WTC11 (cell line): ENCODE measurements around the gene PUM1. TPM values are rescaled to one million over a fixed set of nuclear protein-coding genes. Genes with fewer than 3 reads are reported as not detected.

Source experiments
- ATAC-seq: fragments of 200-7000 bp; cut with Tn5 transposase; 2 replicates; pipeline ENCODE4 v1.10.0; 2021; ENCODE audit warnings: mild to moderate bottlenecking, moderate library complexity
- CTCF ChIA-PET: fragments of 300-600 bp; sonication (Branson Sonifier 250); formaldehyde crosslinking; loops from one replicate; lab custom pipeline; 2021; ENCODE audit warnings: antibody characterized with exemption; lab: Charles Lee
- POLR2A ChIA-PET: fragments of 350-600 bp; sonication (Branson Sonifier 250); formaldehyde crosslinking; loops from one replicate; lab custom pipeline; 2021; ENCODE audit warnings: antibody characterized with exemption; lab: Charles Lee
- DNase-seq: peaks from one replicate; pipeline ENCODE4 v3.0.0; 2021; ENCODE audit warnings: low spot score
- H3K27ac Mint-ChIP-seq: 2 replicates; pipeline ENCODE4 v1.8.0; 2021; ENCODE audit warnings: mixed read lengths
- H3K27me3 Mint-ChIP-seq: 2 replicates; pipeline ENCODE4 v1.8.0; 2021; ENCODE audit warnings: low read depth, mild to moderate bottlenecking, moderate library complexity, mixed read lengths
- H3K36me3 Mint-ChIP-seq: 2 replicates; pipeline ENCODE4 v1.8.0; 2021; ENCODE audit warnings: mixed read lengths
- H3K4me1 Mint-ChIP-seq: 2 replicates; pipeline ENCODE4 v1.8.0; 2022; ENCODE audit warnings: mixed read lengths
- H3K4me3 Mint-ChIP-seq: 2 replicates; pipeline ENCODE4 v1.8.0; 2021; ENCODE audit warnings: mild to moderate bottlenecking, moderate library complexity, mixed read lengths
- H3K9me3 Mint-ChIP-seq: 2 replicates; pipeline ENCODE4 v1.8.0; 2021; ENCODE audit warnings: mixed read lengths
- CDX4 ChIP-seq: fragments of 250-450 bp; sonication (Bioruptor Pico); IDR thresholded peaks from 2 replicates; pipeline ENCODE4 v1.9.0; 2021; ENCODE audit warnings: moderate library complexity, mild to moderate bottlenecking, inconsistent platforms, borderline replicate concordance
- CREB1 ChIP-seq: sonication (generic); formaldehyde crosslinking; IDR thresholded peaks from 2 replicates; pipeline ENCODE4 v1.8.0; 2023; ENCODE audit warnings: mild to moderate bottlenecking, missing genetic modification reagents
- E2F5 ChIP-seq: sonication (generic); formaldehyde crosslinking; IDR thresholded peaks from 2 replicates; pipeline ENCODE4 v1.8.1; 2022; ENCODE audit warnings: mild to moderate bottlenecking, moderate library complexity, missing genetic modification reagents
- EMX1 ChIP-seq: fragments of 250-450 bp; sonication (Bioruptor Pico); IDR thresholded peaks from 2 replicates; pipeline ENCODE4 v1.8.0; 2021; ENCODE audit warnings: mild to moderate bottlenecking
- ESRRA ChIP-seq: sonication (generic); formaldehyde crosslinking; IDR thresholded peaks from 2 replicates; pipeline ENCODE4 v1.8.1; 2022; ENCODE audit warnings: mild to moderate bottlenecking, missing genetic modification reagents, borderline replicate concordance
- FOXP4 ChIP-seq: sonication (generic); formaldehyde crosslinking; IDR thresholded peaks from 2 replicates; pipeline ENCODE4 v1.8.0; 2022; ENCODE audit warnings: mild to moderate bottlenecking, missing genetic modification reagents
- IRF1 ChIP-seq: sonication (generic); formaldehyde crosslinking; IDR thresholded peaks from 2 replicates; pipeline ENCODE4 v1.8.0; 2023; ENCODE audit warnings: missing genetic modification reagents
- JAZF1 ChIP-seq: fragments of 250-450 bp; sonication (Bioruptor Pico); IDR thresholded peaks from 2 replicates; pipeline ENCODE4 v1.9.0; 2021; ENCODE audit warnings: moderate library complexity, mild to moderate bottlenecking, inconsistent platforms
- KAT7 ChIP-seq: sonication (generic); formaldehyde crosslinking; IDR thresholded peaks from 2 replicates; pipeline ENCODE4 v1.8.1; 2023; ENCODE audit warnings: missing genetic modification reagents, mild to moderate bottlenecking, borderline replicate concordance
- NFE2L1 ChIP-seq: sonication (generic); formaldehyde crosslinking; IDR thresholded peaks from 2 replicates; pipeline ENCODE4 v1.8.1; 2023; ENCODE audit warnings: missing genetic modification reagents
- NR2C2 ChIP-seq: sonication (generic); formaldehyde crosslinking; IDR thresholded peaks from 2 replicates; pipeline ENCODE4 v1.8.0; 2022; ENCODE audit warnings: mild to moderate bottlenecking, missing genetic modification reagents
- OVOL2 ChIP-seq: fragments of 250-450 bp; sonication (Bioruptor Pico); IDR thresholded peaks from 2 replicates; pipeline ENCODE4 v1.9.0; 2021; ENCODE audit warnings: mild to moderate bottlenecking, borderline replicate concordance
- SP1 ChIP-seq: sonication (generic); formaldehyde crosslinking; conservative IDR thresholded peaks from 2 replicates; pipeline ENCODE4 v1.8.1; 2022; ENCODE audit warnings: missing genetic modification reagents
- ZMAT4 ChIP-seq: fragments of 250-450 bp; sonication (Bioruptor Pico); IDR thresholded peaks from 2 replicates; pipeline ENCODE4 v1.9.0; 2021; ENCODE audit warnings: mild to moderate bottlenecking
- total RNA-seq: library from RNA; stranded (reverse); gene quantifications from 3 replicates; pipeline ENCODE4 v1.2.3, GENCODE V29; 2021
- TF ChIP-seq, protein P1 (sequence below): sonication (generic); formaldehyde crosslinking; IDR thresholded peaks from 2 replicates; pipeline ENCODE4 v1.8.0; 2022; ENCODE audit warnings: mild to moderate bottlenecking, missing genetic modification reagents
- TF ChIP-seq, protein P2 (sequence below): sonication (generic); formaldehyde crosslinking; conservative IDR thresholded peaks from 2 replicates; pipeline ENCODE4 v1.8.1; 2022; ENCODE audit warnings: mild to moderate bottlenecking, missing genetic modification reagents

The PUM1 gene
- total RNA-seq, 1 experiment from 2014 or later: 147 TPM

- TF ChIP-seq SP1 (CRISPR knock-in tag): 0 out of 2 replicates have a peak, but pooled peaks have one; percentile 16
- peak; percentile 87; the same call in 1 of the 2 replicates for TF ChIP-seq E2F5 (CRISPR knock-in tag)
- TF ChIP-seq FOXP4 (CRISPR knock-in tag): peak; percentile 68; the same call in 1 of the 2 replicates
- no peak for TF ChIP-seq JAZF1 (CRISPR knock-in tag)
- TF ChIP-seq NFE2L1 (CRISPR knock-in tag): no peak
- no peak for TF ChIP-seq EMX1 (CRISPR knock-in tag)
- TF ChIP-seq, protein P1, sequence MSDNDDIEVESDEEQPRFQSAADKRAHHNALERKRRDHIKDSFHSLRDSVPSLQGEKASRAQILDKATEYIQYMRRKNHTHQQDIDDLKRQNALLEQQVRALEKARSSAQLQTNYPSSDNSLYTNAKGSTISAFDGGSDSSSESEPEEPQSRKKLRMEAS (CRISPR knock-in tag): peak; percentile 84
- TF ChIP-seq OVOL2 (CRISPR knock-in tag): no peak; the same call in 1 of the 2 replicates
- TF ChIP-seq KAT7 (CRISPR knock-in tag): peak; percentile 83; the same call in 1 of the 2 replicates
- TF ChIP-seq ESRRA (CRISPR knock-in tag): peak; percentile 58; the same call in 1 of the 2 replicates
- TF ChIP-seq NR2C2: 0 out of 2 replicates have a peak, but pooled peaks have one; percentile 9
- TF ChIP-seq ZMAT4 (CRISPR knock-in tag): peak; percentile 49; the same call in 1 of the 2 replicates
These were observed at the start of gene PUM1 (continued) for GRCh38 chr1:31065310-31066217.

DNA sequence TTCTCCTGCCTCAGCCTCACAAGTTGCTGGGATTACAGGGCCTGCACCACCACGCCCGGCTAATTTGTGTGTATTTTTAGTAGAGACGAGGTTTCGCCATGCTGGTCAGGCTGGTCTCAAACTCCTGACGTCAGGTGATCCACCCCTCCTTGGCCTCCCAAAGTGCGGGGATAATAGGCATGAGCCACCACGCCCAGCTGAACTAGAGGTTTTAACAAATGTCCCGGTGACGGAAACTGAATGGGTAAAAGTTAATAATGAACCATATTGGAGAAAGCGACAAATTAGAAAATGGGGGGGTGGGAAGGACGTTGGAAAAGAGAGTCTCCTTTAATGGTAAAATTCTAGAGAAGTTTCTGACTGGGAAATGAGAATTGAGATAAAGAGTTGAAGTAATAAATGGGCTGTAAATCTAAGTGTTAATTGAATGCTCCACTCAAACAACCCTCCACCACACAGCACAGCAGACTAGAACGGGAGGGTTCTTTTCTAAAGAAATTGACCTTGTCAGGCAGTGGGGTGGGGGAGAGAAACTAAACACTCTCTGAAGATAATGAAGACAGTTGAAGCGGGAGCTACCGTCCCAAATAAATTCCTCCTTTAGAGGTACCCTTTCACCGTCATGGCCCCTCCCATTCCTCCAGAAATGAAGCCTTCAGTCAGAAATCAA lies 46.9 kb upstream of the PUM1 start:
- H3K4me3 Mint-ChIP-seq: no peak overlapping the region

More for the DNA sequence above, 46.9 kb upstream of the PUM1 start:
- no peaks in the 10 kb centered on the region for H3K36me3 Mint-ChIP-seq
- CTCF ChIA-PET: interaction anchor here (1.0 kb wide), 1 partner anchor 36 kb away, joined by 4 read pairs; no protein-coding TSS in a partner anchor
- ATAC-seq: no peak
- no peaks in the 10 kb centered on the region for H3K9me3 Mint-ChIP-seq
- peaks cover 11% of the 10 kb centered on the region for H3K4me1 Mint-ChIP-seq
- H3K27me3 Mint-ChIP-seq: no peaks in the 10 kb centered on the region
- H3K27ac Mint-ChIP-seq: peak overlapping the region; percentile 55; the same call in 1 of the 2 replicates
- TF ChIP-seq, protein P2, sequence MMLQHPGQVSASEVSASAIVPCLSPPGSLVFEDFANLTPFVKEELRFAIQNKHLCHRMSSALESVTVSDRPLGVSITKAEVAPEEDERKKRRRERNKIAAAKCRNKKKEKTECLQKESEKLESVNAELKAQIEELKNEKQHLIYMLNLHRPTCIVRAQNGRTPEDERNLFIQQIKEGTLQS: no peak
- TF ChIP-seq OVOL2 (CRISPR knock-in tag) (no peak), IRF1 (CRISPR knock-in tag) (no peak), KAT7 (CRISPR knock-in tag) (no peak), CREB1 (CRISPR knock-in tag) (no peak), CDX4 (CRISPR knock-in tag) (no peak), ZMAT4 (CRISPR knock-in tag) (no peak)
- POLR2A ChIA-PET: interaction anchor here (0.7 kb wide), 1 partner anchor 261 kb away, joined by 7 read pairs; no protein-coding TSS in a partner anchor
- no peak for DNase-seq
